Measurements from ENCODE around the gene LRRTM4. TPM values are rescaled to one million over a fixed set of nuclear protein-coding genes. Genes with fewer than 3 reads are reported as not detected.
A peak's percentile ranks its signal among the peaks of the same experiment; 100 is the strongest.

The LRRTM4 gene
- total RNA-seq, 2 donors from 2014 or later = 7.0 to 21.1 TPM

GRCh38 chr2:76763276-76763675 is 758.9 kb downstream of the LRRTM4 start:
- WGBS, 2 experiments (ENCODE audit: insufficient coverage in 1 of 2, insufficient read length in 1 of 2) = 90 to 95% methylated on average over 1 to 2 of the region's 2 CpGs
- Mint-ChIP-seq H3K36me3 (ENCODE audit: low read depth) (no peaks in the 10 kb centered on the region), H3K27ac (no peak overlapping the region), H3K27me3 (ENCODE audit: insufficient read depth) (no peaks in the 10 kb centered on the region), H3K9me3 (no peaks in the 10 kb centered on the region), H3K4me1 (peaks cover 20% of the 10 kb centered on the region), H3K4me3 (no peak overlapping the region)
- Histone ChIP-seq H3K36me3 (ENCODE audit: control insufficient read depth, insufficient read depth, low read length) (no peaks in the 10 kb centered on the region), H3K27ac (ENCODE audit: low read depth, low read length) (no peak overlapping the region), H3K4me1 (ENCODE audit: control insufficient read depth, insufficient read depth, low read length) (no peaks in the 10 kb centered on the region), H3K4me3 (ENCODE audit: low read length) (no peak overlapping the region), H3K9ac (ENCODE audit: extremely low read depth, low read length, poor library complexity, severe bottlenecking) (no peak overlapping the region), H3K27me3 (ENCODE audit: control insufficient read depth, insufficient read depth, low read length, poor library complexity, severe bottlenecking) (no peaks in the 10 kb centered on the region), H3K9me3 (ENCODE audit: control insufficient read depth, low read length) (no peaks in the 10 kb centered on the region)
- no peak for TF ChIP-seq CTCF (conservative IDR thresholded peaks at IDR 0.05)
- DNase-seq = no peak

DNA sequence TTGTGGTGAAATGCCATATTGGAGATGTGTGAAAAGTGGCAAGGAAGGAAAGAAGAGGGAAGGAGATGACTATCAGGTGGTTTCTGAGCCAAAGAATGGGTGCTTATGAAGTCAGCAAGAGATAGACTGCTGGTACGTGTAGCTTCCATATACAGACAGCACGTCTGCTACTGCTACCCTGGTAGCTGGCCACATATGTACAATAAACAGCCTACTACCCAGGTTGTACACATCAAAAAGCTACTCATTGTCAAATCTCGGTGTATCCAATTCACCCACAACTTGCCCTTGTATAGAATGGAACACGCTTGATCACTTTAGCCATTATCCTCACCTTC is 761.8 kb downstream of the LRRTM4 start:
- Histone ChIP-seq H3K4me3 (ENCODE audit: low read length) (no peak overlapping the region), H3K4me1 (ENCODE audit: control insufficient read depth, insufficient read depth, low read length) (peaks cover 5% of the 10 kb centered on the region), H3K9me3 (ENCODE audit: control insufficient read depth, low read length) (no peaks in the 10 kb centered on the region), H3K36me3 (ENCODE audit: control insufficient read depth, insufficient read depth, low read length) (no peaks in the 10 kb centered on the region), H3K27ac (ENCODE audit: low read depth, low read length) (no peak overlapping the region), H3K27me3 (ENCODE audit: control insufficient read depth, insufficient read depth, low read length, poor library complexity, severe bottlenecking) (no peaks in the 10 kb centered on the region), H3K9ac (ENCODE audit: extremely low read depth, low read length, poor library complexity, severe bottlenecking) (no peak overlapping the region)
- 95 to 100% methylated on average over 3 to 4 of the region's 4 CpGs for WGBS, 2 experiments (ENCODE audit: insufficient coverage in 1 of 2, insufficient read length in 1 of 2)
- no peak for TF ChIP-seq CTCF (conservative IDR thresholded peaks at IDR 0.05)
- Mint-ChIP-seq H3K36me3 (ENCODE audit: low read depth) (no peaks in the 10 kb centered on the region), H3K4me1 (peaks cover 28% of the 10 kb centered on the region), H3K27me3 (ENCODE audit: insufficient read depth) (no peaks in the 10 kb centered on the region), H3K4me3 (no peak overlapping the region), H3K27ac (no peak overlapping the region), H3K9me3 (no peaks in the 10 kb centered on the region)
- no peak for DNase-seq

- Histone ChIP-seq H3K4me3 (ENCODE audit: low read length) (no peak overlapping the region), H3K9me3 (ENCODE audit: control insufficient read depth, low read length) (no peaks in the 10 kb centered on the region), H3K27me3 (ENCODE audit: control insufficient read depth, insufficient read depth, low read length, poor library complexity, severe bottlenecking) (no peaks in the 10 kb centered on the region), H3K27ac (ENCODE audit: low read depth, low read length) (no peak overlapping the region), H3K36me3 (ENCODE audit: control insufficient read depth, insufficient read depth, low read length) (no peaks in the 10 kb centered on the region), H3K4me1 (ENCODE audit: control insufficient read depth, insufficient read depth, low read length) (peaks cover 5% of the 10 kb centered on the region), H3K9ac (ENCODE audit: extremely low read depth, low read length, poor library complexity, severe bottlenecking) (no peak overlapping the region)
- Mint-ChIP-seq H3K36me3 (ENCODE audit: low read depth) (no peaks in the 10 kb centered on the region), H3K4me1 (peaks cover 28% of the 10 kb centered on the region), H3K27me3 (ENCODE audit: insufficient read depth) (no peaks in the 10 kb centered on the region), H3K4me3 (no peak overlapping the region), H3K9me3 (no peaks in the 10 kb centered on the region), H3K27ac (peak overlapping the region; percentile 22)
- WGBS, 2 experiments (ENCODE audit: insufficient coverage in 1 of 2, insufficient read length in 1 of 2) = 85 to 93% methylated on average over 3 to 7 of the region's 7 CpGs
- DNase-seq = no peak
- TF ChIP-seq CTCF (conservative IDR thresholded peaks at IDR 0.05) = no peak
Measured at GRCh38 chr2:76759634-76760366, 762.4 kb downstream of the LRRTM4 start.

All from endodermal cell (in vitro differentiated cells).